Stimulated activated CD8-positive, alpha-beta memory T cell treated with anti-CD3 and anti-CD28 coated beads, Interleukin-15, amount 100 ng/mL, for 4 hours (primary cell): ENCODE results near the gene TMSB4X.
A peak's percentile ranks its signal among the peaks of the same experiment; 100 is the strongest.
"Not testable (repeated sequence)": the region's sequence is repeated elsewhere in the genome, so short reads cannot be mapped to it uniquely, and the experiment has no call there.

Source experiments
- DNase-seq, 2 donors: peaks; one replicate each; pipeline ENCODE4 v3.0.0-alpha.2; 2020; ENCODE audit warnings: low read depth in 2 of 2

The TMSB4X gene

DNA sequence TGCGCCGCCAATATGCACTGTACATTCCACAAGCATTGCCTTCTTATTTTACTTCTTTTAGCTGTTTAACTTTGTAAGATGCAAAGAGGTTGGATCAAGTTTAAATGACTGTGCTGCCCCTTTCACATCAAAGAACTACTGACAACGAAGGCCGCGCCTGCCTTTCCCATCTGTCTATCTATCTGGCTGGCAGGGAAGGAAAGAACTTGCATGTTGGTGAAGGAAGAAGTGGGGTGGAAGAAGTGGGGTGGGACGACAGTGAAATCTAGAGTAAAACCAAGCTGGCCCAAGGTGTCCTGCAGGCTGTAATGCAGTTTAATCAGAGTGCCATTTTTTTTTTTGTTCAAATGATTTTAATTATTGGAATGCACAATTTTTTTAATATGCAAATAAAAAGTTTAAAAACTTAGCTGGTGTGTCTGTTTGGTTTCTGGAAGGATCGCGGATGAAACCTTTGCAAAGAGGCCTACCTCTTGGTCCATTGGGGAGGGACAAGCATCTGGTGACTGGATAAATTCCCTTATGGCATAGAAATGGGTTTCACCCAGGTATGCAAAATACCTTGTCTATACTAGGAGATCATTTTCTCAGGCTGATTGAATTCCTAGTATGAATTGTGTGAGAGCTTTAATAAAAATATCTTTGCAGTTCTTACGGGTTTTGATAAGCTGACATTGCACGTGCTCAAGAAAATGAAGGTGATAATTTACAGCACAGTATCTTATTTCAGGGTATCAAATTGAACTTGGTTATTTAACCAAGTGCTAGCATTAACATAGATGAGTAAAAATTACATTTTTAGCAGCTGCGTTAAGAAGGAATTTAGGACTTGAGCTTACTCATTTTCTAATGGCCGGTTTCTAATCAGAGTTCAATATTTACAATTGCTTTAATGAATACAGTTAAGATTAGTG is 2.2 kb downstream of the TMSB4X start:
- not testable (repeated sequence) for DNase-seq

DNA sequence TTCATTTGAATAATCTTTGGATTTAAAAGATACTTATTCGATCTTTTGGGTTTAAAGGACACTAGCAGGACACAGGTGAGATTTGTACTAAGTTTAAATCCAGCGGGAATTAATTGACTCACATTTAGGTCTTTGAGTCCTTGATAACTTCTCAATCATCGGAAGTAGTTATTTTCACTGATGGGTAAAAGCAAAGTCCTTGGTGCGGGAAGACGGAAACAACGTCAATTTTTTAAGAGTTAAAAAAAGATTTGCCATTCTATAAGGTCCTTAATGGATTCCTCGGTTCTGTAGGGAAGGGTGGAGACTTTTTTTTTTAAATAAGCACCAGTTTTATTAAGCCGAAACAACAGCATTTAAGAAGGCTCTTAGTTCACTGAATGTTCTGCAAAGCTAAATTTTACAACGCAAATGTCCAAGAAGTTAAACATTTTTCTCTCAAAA is 2.9 kb downstream of the TMSB4X start:
- no peak for DNase-seq

DNA sequence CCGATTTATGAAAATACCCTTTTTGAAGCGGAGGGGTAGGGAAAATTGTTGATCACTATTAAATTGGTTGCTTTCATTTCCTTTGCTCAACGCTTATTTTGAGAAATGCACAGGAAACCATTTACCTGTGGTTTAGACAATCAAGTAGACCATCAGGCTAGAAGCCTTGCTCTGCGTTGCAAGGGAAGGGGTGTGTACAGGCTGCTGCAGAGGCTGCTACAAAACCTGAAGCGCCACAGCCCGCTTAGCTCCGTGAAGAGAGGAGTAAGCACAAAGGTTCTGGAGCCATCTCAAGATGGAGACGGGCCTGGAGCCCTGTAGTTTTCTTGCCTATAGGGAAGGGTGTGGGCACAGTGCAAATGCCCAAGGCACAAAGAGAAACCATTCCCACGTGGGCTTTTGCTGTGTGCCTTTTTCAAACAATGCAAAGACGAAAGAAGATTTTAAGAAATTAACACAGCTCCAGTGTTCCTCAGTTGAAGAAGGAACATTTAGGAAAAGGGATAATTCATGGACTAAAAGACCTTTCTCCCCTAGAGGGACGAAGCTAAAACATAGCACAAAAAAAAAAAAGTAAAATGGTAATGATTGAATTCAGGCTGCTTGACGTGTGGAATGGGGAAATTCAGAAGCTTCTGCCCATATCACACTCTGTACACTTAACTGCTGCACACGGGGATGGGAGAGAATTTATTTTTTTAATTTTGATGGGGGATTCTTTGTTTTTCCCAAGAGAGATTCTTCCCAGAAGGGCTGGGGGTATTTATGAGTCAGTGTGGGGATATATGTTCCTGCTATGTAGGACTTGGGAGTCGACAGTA is 3.5 kb downstream of the TMSB4X start:
- DNase-seq, result peak in 1 of 2 donors; percentile 54

DNA sequence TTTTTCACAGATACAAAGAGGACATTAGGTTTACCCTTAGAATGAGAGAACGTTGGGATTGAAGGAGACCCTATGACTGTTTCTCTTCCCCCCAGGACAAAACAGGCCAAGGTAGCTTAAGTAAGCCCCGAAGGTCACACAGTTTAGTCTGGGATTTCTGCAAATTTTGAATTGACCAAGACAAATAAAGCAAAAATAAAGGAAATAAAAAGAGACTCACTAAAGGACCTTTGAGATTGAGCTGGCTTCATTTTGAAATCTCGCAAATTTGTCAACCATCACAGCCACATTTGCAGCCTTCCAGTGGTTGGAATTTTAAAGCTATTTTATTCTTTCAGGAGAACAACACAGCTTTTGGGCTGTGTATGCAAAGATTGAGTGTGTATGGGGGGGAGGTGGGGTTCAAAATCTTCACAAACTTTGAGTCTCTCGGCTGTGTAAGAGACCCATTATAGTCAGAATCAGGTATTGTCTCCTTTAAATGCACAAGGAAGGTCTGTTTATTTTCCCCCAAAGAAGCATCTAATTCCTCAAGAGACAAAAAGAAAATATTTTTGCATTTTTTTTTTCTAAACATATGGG is 4.2 kb downstream of the TMSB4X start:
- DNase-seq, result no peak

DNA sequence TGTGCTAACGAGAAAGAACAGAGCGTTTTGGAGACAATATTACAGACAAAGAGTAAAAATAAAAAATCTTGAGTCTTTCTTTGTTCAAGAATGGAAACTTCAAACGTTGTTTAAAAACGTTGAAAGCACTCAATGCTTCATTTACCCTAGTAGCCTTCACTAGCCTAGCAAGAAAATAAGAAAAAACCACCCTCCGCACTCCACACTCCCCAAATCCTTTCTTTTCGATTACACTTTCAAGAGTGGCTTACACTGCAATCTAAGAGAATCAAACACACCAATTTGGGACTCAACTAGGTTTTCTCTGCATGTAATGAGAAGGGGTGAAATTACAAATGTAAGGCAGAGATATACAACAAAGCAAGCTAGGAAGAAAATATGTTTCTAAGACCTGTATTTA is 4.7 kb downstream of the TMSB4X start:
- DNase-seq, result no peak

DNA sequence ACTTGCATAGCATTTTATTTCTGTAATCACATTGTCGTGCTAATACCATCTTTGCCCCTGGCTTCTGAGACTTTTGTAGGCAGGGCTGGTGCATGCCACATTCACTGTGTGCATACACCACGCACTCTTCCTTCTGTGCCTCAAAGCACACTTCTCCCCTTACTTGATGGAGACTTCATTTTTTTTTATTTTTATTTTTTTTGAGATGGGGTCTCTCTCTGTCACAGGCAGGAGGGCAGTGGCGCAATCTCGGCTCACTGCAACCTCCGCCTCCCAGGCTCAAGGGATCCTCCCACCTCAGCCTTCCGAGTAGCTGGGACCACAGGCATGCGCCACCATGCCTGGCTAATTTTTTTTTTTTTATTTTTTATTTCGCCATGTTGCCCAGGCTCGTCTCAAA is 5.1 kb downstream of the TMSB4X start:
- DNase-seq, result not testable (repeated sequence)

DNA sequence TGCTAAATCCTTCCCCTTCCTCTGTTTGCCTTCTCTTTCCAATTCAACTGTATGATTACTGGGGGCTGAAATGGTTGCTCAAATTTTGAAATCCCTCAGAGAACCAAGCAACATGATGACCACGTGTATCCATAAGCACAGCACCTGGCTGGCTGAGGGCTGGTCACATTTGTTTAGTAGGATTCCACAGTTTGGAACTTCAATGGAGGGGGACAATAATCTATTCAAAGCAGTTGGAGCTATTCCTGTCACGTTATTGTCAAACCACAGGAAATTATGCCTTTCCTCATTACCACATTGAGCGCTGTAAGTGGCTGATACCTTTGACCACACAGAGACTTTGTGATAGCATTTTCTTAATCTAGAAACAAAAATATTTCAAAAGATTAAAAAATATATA is 7.0 kb downstream of the TMSB4X start:
- no peak for DNase-seq

DNA sequence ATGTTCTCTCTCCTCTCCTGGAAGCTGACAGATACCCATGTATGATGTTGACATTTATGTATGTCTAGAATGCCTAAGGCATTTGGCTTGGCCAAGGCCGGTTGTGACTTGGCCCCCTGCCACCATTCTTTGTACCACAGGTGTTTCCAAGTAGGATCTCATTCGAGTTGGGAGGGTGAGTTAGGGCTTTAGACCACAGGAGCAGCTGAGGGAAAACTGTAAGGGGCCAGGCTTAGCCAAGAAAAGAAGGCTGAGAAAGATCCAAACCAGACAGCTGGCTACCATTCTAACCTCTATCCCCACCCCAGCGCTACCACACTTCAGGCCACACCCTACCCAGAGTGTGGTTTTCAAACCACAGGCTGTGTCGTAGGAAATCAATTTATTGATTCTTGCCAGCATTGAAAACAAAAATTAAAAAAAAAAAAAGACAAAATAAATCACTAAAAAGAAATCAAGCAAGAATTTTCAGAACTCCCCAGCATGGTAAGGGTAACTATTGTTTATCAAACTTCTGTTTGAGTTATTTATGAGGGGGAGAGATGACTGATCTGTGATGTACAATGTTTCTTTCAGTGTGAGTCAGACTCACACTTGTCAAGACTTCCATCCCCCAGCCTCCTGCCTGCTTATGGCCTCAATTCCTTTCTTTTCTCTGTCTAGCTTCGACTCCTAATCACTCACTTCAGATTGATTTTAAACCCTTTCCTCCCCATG is 9.9 kb downstream of the TMSB4X start:
- no peak for DNase-seq

DNA sequence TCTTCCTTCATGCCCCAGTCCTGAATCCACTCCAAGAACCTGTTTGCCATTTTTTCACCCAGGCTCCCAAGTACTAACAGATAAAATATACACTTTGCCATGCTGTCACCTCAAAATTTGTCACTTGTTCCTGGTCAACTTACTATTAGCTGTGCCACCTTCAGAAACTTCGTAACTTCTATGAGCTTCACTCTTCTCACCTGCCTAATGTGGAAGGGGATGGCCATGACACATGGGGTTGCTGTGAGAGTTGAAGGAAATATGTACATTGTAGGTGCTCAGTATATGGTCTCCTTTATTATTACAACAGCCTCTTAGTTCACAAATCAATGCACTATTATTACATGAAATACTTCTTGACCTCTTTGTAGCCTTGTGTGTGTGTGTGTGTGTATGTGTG is 10.4 kb downstream of the TMSB4X start:
- no peak for DNase-seq

DNA sequence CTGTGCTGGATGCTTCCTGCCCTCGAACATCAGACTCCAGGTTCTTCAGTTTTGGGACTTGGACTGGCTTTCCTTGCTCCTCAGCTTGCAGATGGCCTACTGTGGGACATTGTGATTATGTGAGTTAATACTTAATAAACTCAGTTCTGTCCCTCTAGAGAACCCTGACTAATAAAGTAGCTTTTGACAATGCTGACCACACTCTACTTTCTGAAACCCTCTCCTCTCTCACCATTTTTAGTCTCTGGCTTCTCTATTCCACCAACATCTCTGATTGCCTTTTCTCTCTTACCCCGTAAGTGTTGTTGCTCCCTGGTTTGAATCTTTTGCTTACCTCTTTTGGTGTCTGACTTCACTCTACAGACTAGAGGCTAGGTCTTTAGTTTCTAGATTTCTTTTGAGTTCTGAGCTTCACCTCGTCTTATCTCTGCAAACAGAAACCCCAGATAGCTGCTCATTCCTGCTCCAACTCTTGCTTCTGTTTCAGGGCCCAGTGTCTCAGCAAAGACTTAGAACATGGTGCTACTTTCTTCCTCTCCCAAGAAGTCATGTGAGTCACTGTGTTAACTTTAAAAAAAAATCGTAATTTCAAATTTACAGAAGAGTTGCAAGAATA is 11.4 kb downstream of the TMSB4X start:
- DNase-seq, result no peak

DNA sequence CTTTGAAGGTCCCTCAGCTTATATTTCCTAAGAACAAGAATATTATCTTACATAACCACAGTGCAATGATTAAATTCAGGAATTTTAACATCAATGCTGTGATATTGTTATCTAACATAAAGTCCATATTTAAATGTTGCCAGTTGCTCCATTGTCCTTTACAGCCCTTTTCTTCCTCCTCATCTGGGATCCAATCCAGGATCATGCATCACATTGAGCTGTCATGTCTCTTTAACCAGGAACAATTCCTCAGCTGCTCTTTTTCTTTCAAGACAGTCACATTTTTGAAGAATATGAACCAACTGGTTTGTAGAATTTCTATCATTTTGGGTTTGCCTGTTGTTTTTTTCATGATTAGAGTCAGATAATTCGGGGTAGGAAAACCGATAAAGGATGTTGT is 12.0 kb downstream of the TMSB4X start:
- no peak for DNase-seq

DNA sequence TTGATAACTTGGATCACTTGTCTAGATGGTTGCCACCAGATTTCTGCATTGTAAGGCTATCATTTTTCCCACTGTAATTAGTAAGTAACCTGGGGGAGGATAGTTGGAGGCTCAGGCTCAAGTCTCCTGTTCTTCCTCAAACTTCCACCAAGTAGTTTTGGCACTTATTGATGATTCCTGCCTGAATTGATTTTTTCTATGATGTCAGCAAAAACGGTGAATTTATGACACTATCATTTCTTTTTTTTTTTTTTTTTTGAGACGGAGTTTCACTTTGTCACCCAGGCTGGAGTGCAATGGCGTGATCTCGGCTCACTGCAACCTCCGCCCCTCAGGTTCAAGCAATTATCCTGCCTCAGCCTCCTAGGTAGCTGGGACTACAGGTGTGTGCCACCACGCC is 12.4 kb downstream of the TMSB4X start:
- DNase-seq, result no peak

DNA sequence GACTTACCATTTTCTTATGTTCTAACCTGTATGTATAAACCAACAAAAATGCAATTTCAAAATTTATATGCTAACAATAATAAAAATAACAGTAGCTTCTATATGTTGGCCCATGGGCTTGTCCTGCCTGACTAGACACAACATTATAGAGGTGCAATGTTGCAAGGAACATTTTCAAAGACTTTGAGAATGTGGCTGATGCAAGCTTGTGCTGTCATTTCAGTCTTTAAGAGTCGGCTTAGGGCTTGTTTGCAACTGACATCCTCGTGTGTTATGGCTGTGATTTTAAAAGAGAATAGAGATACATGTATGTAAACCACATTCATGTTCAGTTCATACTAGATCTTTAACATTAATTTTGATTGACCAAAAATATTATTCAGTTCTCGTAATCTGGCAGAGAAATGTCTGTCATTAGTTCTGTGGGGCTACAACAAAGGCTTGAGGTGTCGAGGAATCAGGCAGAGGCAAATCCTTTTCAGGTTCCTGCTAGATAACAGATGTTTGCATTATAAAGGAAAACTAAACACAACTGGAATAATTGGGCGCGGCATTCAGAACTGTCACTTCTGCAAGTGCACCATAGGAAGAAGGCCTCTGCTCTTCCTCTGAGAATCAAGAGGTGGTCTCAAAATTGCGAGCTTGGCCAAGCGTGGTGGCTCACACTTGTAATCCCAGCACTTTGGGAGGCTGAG is 13.1 kb downstream of the TMSB4X start:
- no peak for DNase-seq

DNA sequence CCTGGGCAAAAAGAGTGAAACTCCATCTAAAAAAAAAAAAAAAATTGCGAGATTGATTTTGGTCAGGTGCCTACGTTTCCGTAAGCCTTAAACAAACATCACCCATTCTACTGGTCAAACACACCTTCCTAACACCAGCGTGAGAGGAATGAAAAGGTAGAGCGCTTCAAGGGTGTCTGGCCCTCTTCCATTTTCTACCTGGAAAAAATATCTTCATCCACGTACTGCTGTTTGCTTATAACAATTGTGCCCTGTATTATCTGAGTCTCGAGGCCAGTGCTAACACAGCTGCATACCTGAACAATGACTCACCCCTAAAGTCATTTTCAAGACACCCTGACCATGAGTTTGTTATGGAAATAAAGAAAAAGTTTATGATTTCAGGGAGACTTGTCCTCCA is 13.9 kb downstream of the TMSB4X start:
- DNase-seq, result no peak

DNA sequence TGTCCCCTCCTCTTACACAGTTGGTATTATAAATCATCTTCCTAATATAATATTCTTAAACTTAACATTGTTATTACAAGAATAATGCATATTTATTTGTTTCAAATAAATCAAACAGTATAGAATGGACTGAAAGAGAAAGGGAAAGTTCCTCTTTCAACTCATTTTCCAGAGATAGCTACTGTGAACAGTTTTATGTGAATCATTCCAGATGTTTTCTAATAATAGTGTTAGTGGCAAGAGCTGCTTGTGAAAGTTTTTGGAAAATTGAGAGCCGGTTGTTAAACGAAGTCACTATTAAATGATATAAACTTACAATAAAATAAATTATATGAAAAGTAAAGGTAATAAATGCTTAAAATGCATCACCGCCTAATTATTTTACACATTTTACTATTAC is 14.6 kb downstream of the TMSB4X start:
- no peak for DNase-seq

DNA sequence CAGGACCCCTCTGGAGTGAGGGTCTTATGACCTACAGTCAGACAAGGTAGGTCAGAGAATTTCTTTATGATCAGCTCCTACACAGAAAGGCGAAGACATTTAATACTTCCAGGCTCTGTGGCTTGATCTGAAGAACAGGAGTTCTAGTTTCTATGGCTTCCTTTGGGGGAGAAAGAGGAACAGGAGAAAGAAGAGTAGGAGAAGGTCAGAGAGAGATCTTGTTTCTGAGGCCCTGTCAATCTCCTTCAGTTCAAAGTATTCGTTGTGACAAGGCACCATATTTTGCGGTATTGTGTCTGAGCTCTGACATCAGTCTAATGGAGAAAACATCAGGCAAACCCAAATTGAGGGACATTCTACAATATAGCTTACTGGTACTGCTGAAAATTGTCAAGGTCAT is 16.7 kb downstream of the TMSB4X start:
- DNase-seq, result no peak

DNA sequence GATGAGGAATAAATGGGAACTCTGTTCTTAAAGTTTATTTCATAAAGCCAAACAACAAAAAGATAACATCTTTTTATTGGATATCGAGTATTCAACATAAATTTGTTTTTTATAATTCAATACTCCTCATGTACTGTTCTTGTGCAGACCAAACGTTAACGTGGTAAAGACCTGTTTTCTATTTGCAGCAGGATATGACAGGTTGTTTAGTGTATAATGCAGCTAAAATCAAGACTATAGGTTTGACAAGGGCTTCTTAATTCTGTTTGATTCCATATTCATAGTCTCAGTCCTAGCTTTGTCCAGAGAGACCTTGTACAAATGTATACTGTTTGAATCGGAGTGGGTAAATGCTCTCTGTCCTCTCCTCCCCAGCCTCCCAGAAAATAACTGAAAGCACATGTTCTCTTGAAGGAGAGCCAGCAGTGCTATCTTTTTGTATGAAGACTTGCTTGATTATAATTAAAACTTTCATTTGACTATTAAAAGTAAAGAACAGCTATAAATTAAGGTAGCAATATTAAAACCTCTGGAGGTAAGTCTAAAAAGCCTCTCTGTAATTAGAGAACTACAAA is 17.7 kb downstream of the TMSB4X start:
- no peak for DNase-seq

DNA sequence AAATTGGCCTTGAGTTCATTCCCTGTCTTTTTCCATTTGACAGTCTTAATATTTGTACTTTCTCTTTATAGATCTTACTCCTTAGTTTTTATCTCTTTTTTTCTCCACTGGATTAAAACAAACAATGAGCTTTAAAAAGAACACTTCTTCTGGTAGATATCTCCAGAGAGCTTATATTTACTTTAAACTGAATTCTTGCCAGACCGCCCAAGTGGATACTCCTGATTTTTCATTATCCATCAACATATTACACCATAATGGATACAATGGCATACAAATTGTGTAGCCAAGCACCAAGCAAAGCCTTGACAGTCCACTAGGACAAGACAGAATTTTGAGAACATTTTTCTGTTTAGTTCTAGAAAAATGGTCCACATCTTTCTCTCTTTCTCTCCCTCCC is 18.9 kb downstream of the TMSB4X start:
- DNase-seq, result no peak

DNA sequence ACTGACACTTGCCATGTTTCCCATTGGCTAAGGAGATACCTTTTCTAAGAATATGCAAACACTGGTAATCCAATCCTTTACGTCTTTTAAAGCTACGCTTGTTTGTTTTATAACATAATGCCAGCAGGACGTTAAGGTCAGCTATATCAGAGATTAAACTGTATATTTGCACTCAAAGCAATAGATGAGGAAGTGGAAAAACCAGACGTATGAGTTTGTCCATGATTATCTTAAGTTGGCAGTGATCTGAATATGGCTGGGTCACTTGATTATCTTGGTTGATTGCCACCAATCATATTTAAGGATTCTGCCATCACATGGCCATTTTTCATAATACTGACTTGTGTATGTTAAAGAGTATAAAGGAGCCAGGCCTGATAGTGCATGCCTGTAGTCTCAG is 19.4 kb downstream of the TMSB4X start:
- DNase-seq, result no peak

DNA sequence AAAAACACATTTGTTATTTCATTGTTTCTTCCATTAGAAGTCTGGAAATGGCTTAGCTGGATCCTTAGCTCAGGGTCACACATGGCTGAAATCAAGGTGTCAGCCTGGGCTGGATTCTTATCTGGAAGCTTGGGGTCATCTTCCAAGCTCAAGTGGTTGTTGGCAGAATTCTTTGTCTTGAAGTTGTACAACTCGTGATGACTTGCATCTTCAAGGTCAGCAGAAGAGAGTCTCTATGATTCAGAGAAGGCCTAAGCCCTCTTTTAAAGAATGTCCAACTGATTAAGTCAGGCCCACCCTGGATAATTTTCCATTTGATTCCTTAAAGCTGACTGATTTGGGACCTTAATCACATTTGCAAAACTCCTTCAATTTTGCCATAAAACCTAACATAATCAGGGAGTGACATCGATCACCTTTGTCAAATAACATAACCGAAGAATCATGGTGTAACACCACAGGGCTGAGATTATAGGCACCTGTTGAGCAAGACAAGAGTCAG is 22.1 kb downstream of the TMSB4X start:
- DNase-seq, result no peak
